GM23338 (cell line): ENCODE data around the gene DNAI1. TPM values are rescaled to one million over a fixed set of nuclear protein-coding genes. Genes with fewer than 3 reads are reported as not detected.

Experiments
- ATAC-seq: fragments of 200-7000 bp; cut with Tn5 transposase; 3 replicates; pipeline ENCODE4 v1.9.1; 2020
- DNase-seq: peaks from one replicate; pipeline ENCODE4 v3.0.0-alpha.2; 2015; ENCODE audit warnings: low spot score
- H2AFZ ChIP-seq: fragments of 200-600 bp; sonication (generic); 2 replicates; pipeline ENCODE4 v1.8.0; 2016; ENCODE audit warnings: antibody characterized with exemption, mild to moderate bottlenecking, moderate library complexity
- H3F3A ChIP-seq: fragments of 200-600 bp; sonication (generic); replicated peaks from 2 replicates; pipeline ENCODE4 v1.8.0; 2017; ENCODE audit warnings: antibody characterized with exemption, mixed run types, low read depth
- H3K27ac ChIP-seq: fragments of 200-600 bp; sonication (generic); 2 replicates; pipeline ENCODE4 v1.6.1; 2016; ENCODE audit warnings: low read depth
- H3K27me3 ChIP-seq: fragments of 200-600 bp; sonication (generic); 2 replicates; pipeline ENCODE4 v1.8.0; 2016; ENCODE audit warnings: mild to moderate bottlenecking, mixed run types, moderate library complexity; ENCODE audit not compliant: insufficient read depth
- H3K36me3 ChIP-seq: fragments of 200-600 bp; sonication (generic); 2 replicates; pipeline ENCODE4 v1.8.0; 2016; ENCODE audit warnings: mild to moderate bottlenecking; ENCODE audit not compliant: insufficient read depth
- H3K4me1 ChIP-seq: fragments of 200-600 bp; sonication (generic); 2 replicates; pipeline ENCODE4 v1.8.0; 2016; ENCODE audit warnings: mild to moderate bottlenecking, moderate library complexity; ENCODE audit not compliant: insufficient read depth
- H3K4me2 ChIP-seq: fragments of 200-600 bp; sonication (generic); 2 replicates; pipeline ENCODE4 v1.7.1; 2017; ENCODE audit warnings: mixed run types
- H3K4me3 ChIP-seq: fragments of 200-600 bp; sonication (generic); 2 replicates; pipeline ENCODE4 v1.6.1; 2016; ENCODE audit warnings: mixed run types
- H3K79me2 ChIP-seq: fragments of 200-600 bp; sonication (generic); replicated peaks from 2 replicates; pipeline ENCODE4 v1.8.0; 2017; ENCODE audit warnings: mild to moderate bottlenecking; ENCODE audit not compliant: insufficient read depth
- H3K9me2 ChIP-seq: fragments of 200-600 bp; sonication (generic); 2 replicates; pipeline ENCODE4 v1.8.0; 2017; ENCODE audit not compliant: insufficient read depth
- H4K20me1 ChIP-seq: fragments of 200-600 bp; sonication (generic); replicated peaks from 2 replicates; pipeline ENCODE4 v1.8.0; 2017; ENCODE audit warnings: mild to moderate bottlenecking; ENCODE audit not compliant: insufficient read depth
- H3K27ac Mint-ChIP-seq: 2 replicates; pipeline ENCODE4 v1.8.0; 2020; ENCODE audit warnings: inconsistent platforms, mild to moderate bottlenecking, moderate library complexity, mixed read lengths
- H3K27me3 Mint-ChIP-seq: 3 replicates; pipeline ENCODE4 v1.8.0; 2022; ENCODE audit warnings: low read depth, mild to moderate bottlenecking, moderate library complexity, mixed read lengths, inconsistent platforms; ENCODE audit not compliant: insufficient read depth, poor library complexity
- H3K36me3 Mint-ChIP-seq: 3 replicates; pipeline ENCODE4 v1.8.0; 2021; ENCODE audit warnings: low read depth, mild to moderate bottlenecking, inconsistent platforms, moderate library complexity, mixed read lengths
- H3K4me1 Mint-ChIP-seq: 3 replicates; pipeline ENCODE4 v1.8.0; 2020; ENCODE audit warnings: mild to moderate bottlenecking, inconsistent platforms, mixed read lengths
- H3K4me3 Mint-ChIP-seq: 3 replicates; pipeline ENCODE4 v1.8.0; 2021; ENCODE audit warnings: moderate library complexity, mild to moderate bottlenecking, inconsistent platforms, mixed read lengths
- H3K9me3 Mint-ChIP-seq: 3 replicates; pipeline ENCODE4 v1.8.0; 2020; ENCODE audit warnings: moderate library complexity, mild to moderate bottlenecking, inconsistent platforms, mixed read lengths
- CREB1 ChIP-seq: fragments of 250-450 bp; sonication (Bioruptor Pico); IDR thresholded peaks from 2 replicates; pipeline ENCODE4 v1.5.0; 2020; ENCODE audit warnings: low read depth, mild to moderate bottlenecking, moderate library complexity
- EZH2 ChIP-seq: fragments of 200-600 bp; sonication (generic); IDR thresholded peaks from one replicate; pipeline ENCODE4 v1.8.0; 2017; ENCODE audit warnings: antibody characterized with exemption, mild to moderate bottlenecking, low read depth; ENCODE audit not compliant: unreplicated experiment
- EZH2phosphoT487 ChIP-seq: fragments of 200-600 bp; sonication (generic); IDR thresholded peaks from one replicate; pipeline ENCODE4 v1.8.1; 2018; ENCODE audit warnings: antibody characterized with exemption; ENCODE audit not compliant: unreplicated experiment
- JUNB ChIP-seq: IDR thresholded peaks from one replicate; pipeline ENCODE4 v1.6.1; 2016; ENCODE audit warnings: antibody characterized with exemption; ENCODE audit not compliant: unreplicated experiment
- NANOG ChIP-seq: IDR thresholded peaks from 2 replicates; pipeline ENCODE4 v1.6.1; 2016; ENCODE audit warnings: antibody characterized with exemption, borderline replicate concordance
- POLR2AphosphoS5 ChIP-seq: IDR thresholded peaks from 2 replicates; pipeline ENCODE4 v1.6.1; 2016; ENCODE audit warnings: antibody characterized with exemption, low read depth
- ZNF114 ChIP-seq: fragments of 250-450 bp; sonication (Bioruptor Pico); IDR thresholded peaks from 2 replicates; pipeline ENCODE4 v1.5.0; 2020; ENCODE audit warnings: mild to moderate bottlenecking, moderate library complexity
- polyA plus RNA-seq: library from polyadenylated mRNA; unstranded; fragments of >200 nt; fragmentation: Nextera tagmentation; extraction: Ambion mirVana; gene quantifications from 2 replicates; pipeline ENCODE4 v1.2.1, GENCODE V29; 2016
- total RNA-seq: library from RNA; depleted of rRNA; stranded (reverse); fragments of >200 nt; shearing (Covaris generic); gene quantifications from 2 replicates; pipeline ENCODE4 v1.2.3, GENCODE V29; 2014
- TF ChIP-seq, protein P1 (sequence below): IDR thresholded peaks from one replicate; pipeline ENCODE4 v1.6.1; 2018; ENCODE audit warnings: antibody characterized with exemption; ENCODE audit not compliant: unreplicated experiment
- TF ChIP-seq, protein P2 (sequence below): IDR thresholded peaks from 2 replicates; pipeline ENCODE4 v1.6.1; 2016; ENCODE audit warnings: antibody characterized with exemption
- TF ChIP-seq, protein P3 (sequence below), 2 experiments: fragments of 200-600 bp in 1 of 2; sonication (generic) in 1 of 2; conservative IDR thresholded peaks; 2 replicates each; pipeline versions ENCODE4 v1.5.1 to v1.6.1; 2016 to 2017; ENCODE audit warnings: antibody characterized with exemption in 2 of 2, low read depth in 2 of 2, mild to moderate bottlenecking in 2 of 2, moderate library complexity in 1 of 2

The DNAI1 gene
- total and polyA plus RNA-seq, 2 experiments from 2014 or later = 1.0 to 1.1 TPM

DNA sequence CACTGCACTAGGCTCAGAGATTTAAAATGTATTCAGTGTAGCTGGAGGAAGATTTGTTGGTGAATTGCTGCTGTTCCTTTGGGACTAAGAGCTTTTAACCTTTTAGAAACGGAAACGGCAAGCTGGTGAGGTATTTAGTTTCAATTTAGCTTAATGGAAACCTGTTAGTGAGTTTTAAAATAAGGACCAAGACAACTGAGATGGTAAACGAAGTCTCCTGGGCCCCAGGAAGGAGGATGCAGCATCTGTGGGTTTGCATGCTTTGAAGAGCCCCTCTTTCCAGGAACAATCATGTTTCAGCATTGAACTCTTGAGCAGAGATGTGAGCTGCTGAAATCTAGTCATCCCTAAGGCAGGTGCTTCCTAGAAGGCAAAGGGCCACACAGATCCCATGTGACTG is 16.5 kb downstream of the DNAI1 start (continued):
- TF ChIP-seq ZNF114 (CRISPR knock-in tag) (no peak), NANOG (no peak), POLR2AphosphoS5 (no peak), CREB1 (CRISPR knock-in tag) (no peak)
- TF ChIP-seq, protein P1, sequence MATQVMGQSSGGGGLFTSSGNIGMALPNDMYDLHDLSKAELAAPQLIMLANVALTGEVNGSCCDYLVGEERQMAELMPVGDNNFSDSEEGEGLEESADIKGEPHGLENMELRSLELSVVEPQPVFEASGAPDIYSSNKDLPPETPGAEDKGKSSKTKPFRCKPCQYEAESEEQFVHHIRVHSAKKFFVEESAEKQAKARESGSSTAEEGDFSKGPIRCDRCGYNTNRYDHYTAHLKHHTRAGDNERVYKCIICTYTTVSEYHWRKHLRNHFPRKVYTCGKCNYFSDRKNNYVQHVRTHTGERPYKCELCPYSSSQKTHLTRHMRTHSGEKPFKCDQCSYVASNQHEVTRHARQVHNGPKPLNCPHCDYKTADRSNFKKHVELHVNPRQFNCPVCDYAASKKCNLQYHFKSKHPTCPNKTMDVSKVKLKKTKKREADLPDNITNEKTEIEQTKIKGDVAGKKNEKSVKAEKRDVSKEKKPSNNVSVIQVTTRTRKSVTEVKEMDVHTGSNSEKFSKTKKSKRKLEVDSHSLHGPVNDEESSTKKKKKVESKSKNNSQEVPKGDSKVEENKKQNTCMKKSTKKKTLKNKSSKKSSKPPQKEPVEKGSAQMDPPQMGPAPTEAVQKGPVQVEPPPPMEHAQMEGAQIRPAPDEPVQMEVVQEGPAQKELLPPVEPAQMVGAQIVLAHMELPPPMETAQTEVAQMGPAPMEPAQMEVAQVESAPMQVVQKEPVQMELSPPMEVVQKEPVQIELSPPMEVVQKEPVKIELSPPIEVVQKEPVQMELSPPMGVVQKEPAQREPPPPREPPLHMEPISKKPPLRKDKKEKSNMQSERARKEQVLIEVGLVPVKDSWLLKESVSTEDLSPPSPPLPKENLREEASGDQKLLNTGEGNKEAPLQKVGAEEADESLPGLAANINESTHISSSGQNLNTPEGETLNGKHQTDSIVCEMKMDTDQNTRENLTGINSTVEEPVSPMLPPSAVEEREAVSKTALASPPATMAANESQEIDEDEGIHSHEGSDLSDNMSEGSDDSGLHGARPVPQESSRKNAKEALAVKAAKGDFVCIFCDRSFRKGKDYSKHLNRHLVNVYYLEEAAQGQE = no peak

DNA sequence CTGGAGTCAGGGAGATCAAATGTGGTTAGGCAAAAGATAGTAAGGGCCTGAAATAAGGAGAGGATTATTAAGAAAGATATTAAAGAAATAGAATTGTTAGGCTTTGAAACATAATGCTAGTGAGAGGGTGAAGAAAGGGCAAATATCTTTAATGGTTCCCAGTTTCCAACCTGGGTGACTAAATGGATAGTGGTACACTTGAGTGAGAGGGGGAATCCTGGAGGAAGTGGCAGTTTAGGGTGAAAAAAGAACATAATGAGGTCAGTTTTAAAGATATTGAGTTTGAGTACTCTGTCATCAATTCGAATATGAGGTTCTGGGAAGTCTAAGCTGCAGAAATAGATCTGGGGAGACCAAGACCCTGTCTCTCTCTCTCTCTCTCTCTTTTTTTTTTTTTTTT is 18.9 kb downstream of the DNAI1 start:
- no peaks in the 10 kb centered on the region for H3K27me3 ChIP-seq
- ATAC-seq = no peak
- H3K4me2 ChIP-seq = no peak overlapping the region
- no peaks in the 10 kb centered on the region for H3K36me3 ChIP-seq
- DNase-seq = no peak
- H3K79me2 ChIP-seq = no peaks in the 10 kb centered on the region
- H4K20me1 ChIP-seq = no peaks in the 10 kb centered on the region; the same call in 1 of the 2 replicates
- H2AFZ ChIP-seq = no peak overlapping the region
- Mint-ChIP-seq H3K4me3 (no peak overlapping the region), H3K27me3 (peaks cover 5% of the 10 kb centered on the region), H3K4me1 (no peaks in the 10 kb centered on the region), H3K9me3 (no peaks in the 10 kb centered on the region), H3K27ac (no peak overlapping the region), H3K36me3 (no peaks in the 10 kb centered on the region)
- no peaks in the 10 kb centered on the region for H3K9me2 ChIP-seq
- no peaks in the 10 kb centered on the region for H3K4me1 ChIP-seq
- H3K27ac ChIP-seq = no peak overlapping the region
- H3F3A ChIP-seq = no peaks in the 10 kb centered on the region
- no peak overlapping the region for H3K4me3 ChIP-seq
- TF ChIP-seq CREB1 (CRISPR knock-in tag) = no peak
- no peak for TF ChIP-seq NANOG
- TF ChIP-seq, protein P2, sequence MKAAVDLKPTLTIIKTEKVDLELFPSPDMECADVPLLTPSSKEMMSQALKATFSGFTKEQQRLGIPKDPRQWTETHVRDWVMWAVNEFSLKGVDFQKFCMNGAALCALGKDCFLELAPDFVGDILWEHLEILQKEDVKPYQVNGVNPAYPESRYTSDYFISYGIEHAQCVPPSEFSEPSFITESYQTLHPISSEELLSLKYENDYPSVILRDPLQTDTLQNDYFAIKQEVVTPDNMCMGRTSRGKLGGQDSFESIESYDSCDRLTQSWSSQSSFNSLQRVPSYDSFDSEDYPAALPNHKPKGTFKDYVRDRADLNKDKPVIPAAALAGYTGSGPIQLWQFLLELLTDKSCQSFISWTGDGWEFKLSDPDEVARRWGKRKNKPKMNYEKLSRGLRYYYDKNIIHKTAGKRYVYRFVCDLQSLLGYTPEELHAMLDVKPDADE = no peak
- no peak for TF ChIP-seq EZH2phosphoT487
- TF ChIP-seq ZNF114 (CRISPR knock-in tag) = no peak

DNA sequence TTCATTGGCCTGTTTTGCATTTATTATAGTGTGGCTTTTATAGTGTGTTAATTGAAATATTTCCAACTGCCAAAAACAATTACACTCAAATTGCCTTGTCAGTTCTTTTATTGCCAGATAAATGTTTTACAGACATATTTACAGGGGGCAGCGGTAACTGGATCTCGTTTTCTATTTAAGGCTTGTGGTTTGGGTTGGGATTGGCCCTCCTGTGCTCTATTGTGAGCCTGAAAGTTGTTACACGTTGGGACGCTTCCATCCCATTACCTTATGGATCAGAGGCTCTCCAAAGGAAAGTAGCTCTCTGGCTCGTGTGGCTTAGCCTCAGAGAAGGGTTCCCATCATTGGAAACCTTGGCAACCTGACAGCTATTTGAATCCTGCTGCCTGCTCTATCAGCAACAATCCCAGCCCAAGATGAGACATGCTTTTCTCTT is 20.8 kb downstream of the DNAI1 start:
- Histone ChIP-seq H3K4me1 (no peaks in the 10 kb centered on the region), H3K79me2 (no peaks in the 10 kb centered on the region), H3F3A (no peaks in the 10 kb centered on the region), H2AFZ (no peak overlapping the region), H3K27me3 (no peaks in the 10 kb centered on the region), H3K9me2 (no peaks in the 10 kb centered on the region), H3K4me2 (no peak overlapping the region), H3K36me3 (no peaks in the 10 kb centered on the region), H3K27ac (no peak overlapping the region), H4K20me1 (no peaks in the 10 kb centered on the region), H3K4me3 (no peak overlapping the region)
- Mint-ChIP-seq H3K36me3 (no peaks in the 10 kb centered on the region), H3K9me3 (no peaks in the 10 kb centered on the region), H3K4me3 (no peak overlapping the region), H3K4me1 (no peaks in the 10 kb centered on the region), H3K27ac (no peak overlapping the region), H3K27me3 (peaks cover 5% of the 10 kb centered on the region)
- DNase-seq (no peak), ATAC-seq (no peak)
- TF ChIP-seq EZH2 = no peak
- no peak for TF ChIP-seq CREB1 (CRISPR knock-in tag)
- TF ChIP-seq, protein P3, sequence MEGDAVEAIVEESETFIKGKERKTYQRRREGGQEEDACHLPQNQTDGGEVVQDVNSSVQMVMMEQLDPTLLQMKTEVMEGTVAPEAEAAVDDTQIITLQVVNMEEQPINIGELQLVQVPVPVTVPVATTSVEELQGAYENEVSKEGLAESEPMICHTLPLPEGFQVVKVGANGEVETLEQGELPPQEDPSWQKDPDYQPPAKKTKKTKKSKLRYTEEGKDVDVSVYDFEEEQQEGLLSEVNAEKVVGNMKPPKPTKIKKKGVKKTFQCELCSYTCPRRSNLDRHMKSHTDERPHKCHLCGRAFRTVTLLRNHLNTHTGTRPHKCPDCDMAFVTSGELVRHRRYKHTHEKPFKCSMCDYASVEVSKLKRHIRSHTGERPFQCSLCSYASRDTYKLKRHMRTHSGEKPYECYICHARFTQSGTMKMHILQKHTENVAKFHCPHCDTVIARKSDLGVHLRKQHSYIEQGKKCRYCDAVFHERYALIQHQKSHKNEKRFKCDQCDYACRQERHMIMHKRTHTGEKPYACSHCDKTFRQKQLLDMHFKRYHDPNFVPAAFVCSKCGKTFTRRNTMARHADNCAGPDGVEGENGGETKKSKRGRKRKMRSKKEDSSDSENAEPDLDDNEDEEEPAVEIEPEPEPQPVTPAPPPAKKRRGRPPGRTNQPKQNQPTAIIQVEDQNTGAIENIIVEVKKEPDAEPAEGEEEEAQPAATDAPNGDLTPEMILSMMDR (conservative IDR thresholded peaks at IDR 0.05; ENCODE audit: low read depth in 2 of 2) = no peak
- TF ChIP-seq, protein P1 = no peak
- no peak for TF ChIP-seq ZNF114 (CRISPR knock-in tag)
- TF ChIP-seq JUNB = no peak
- no peak for TF ChIP-seq POLR2AphosphoS5
- no peak for TF ChIP-seq EZH2phosphoT487
